ENCODE data around the gene PTH1R. TPM values are rescaled to one million over a fixed set of nuclear protein-coding genes. Genes with fewer than 3 reads are reported as not detected.
A peak's percentile ranks its signal among the peaks of the same experiment; 100 is the strongest.

PTH1R gene
- total RNA-seq, 1 donor from 2014 or later, result 36.4 TPM

DNA sequence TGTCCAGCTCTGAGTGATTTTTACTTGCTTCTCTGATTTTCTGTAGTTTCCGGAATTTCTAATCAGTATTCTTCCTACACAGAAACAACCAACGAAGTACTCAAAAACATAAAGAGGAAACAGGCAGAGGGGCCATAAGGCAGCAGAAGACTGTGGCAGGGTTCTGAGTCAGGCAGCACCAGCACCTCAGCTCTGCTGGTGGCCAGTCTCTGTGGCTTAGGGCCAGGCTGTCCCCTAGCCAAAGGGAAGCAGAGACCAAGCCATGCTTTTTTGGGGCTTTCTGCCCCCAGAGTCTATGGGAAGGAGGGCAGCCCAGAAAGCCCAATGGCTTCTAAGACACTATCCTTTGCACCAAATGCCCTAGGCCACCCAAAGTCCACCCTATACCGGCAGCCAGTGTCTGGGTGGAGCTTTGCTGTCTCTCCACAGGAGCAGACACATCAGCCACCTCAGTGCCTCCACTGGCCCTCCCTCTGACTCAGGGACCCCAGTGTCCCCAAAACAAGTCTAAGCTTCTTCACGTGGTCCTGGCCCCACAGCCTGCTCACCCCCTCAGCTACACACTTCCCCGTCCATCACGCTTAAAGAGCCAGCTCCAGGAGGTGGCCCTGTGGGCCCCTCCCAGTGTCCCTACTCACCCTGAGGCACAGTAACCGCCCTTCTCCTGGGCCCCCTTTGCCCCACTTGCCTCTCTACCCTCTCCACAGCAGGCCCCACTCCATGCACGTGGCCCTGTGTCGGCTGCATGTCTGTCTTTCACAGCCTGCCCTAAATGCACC lies 52.8 kb downstream of the PTH1R start:
- no peak for DNase-seq (ENCODE audit: low spot score in 2 of 2, unreplicated experiment in 2 of 2)
- H3K27me3 Mint-ChIP-seq (ENCODE audit: low read depth), result no peaks in the 10 kb centered on the region
- H3K27ac Mint-ChIP-seq, result peak overlapping the region; percentile 68
- peaks cover 34% of the 10 kb centered on the region for H3K4me1 Mint-ChIP-seq
- H3K9me3 Mint-ChIP-seq, result peaks cover 11% of the 10 kb centered on the region
- H3K4me3 Mint-ChIP-seq, result no peak overlapping the region
- peaks cover 13% of the 10 kb centered on the region for H3K36me3 Mint-ChIP-seq
- TF ChIP-seq, protein P1, sequence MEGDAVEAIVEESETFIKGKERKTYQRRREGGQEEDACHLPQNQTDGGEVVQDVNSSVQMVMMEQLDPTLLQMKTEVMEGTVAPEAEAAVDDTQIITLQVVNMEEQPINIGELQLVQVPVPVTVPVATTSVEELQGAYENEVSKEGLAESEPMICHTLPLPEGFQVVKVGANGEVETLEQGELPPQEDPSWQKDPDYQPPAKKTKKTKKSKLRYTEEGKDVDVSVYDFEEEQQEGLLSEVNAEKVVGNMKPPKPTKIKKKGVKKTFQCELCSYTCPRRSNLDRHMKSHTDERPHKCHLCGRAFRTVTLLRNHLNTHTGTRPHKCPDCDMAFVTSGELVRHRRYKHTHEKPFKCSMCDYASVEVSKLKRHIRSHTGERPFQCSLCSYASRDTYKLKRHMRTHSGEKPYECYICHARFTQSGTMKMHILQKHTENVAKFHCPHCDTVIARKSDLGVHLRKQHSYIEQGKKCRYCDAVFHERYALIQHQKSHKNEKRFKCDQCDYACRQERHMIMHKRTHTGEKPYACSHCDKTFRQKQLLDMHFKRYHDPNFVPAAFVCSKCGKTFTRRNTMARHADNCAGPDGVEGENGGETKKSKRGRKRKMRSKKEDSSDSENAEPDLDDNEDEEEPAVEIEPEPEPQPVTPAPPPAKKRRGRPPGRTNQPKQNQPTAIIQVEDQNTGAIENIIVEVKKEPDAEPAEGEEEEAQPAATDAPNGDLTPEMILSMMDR (IDR thresholded peaks at IDR 0.05; ENCODE audit: unreplicated experiment), result no peak

DNA sequence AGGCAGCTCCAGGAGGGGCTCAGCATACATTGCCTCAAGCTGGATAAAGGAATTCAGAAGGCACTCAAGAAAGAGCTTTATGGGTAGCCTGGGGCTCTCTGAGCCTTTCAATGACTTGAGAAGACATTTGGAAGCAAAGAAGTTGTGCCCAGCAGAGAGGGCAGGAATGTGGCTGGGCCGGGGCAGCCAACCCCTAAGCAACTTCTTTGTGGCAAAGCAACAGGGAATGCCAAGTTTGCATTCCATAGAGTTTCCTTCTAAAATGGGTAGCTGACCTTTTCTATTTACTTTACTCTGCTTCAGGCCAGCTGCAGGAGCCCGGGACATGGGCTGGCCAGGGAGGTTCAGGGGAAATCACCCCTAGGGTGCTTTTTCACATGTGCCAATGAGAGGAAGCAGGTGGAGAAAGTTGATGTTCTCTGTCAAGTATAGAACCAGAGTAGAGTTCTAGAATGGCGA lies 53.5 kb downstream of the PTH1R start:
- Mint-ChIP-seq H3K27me3 (ENCODE audit: low read depth) (no peaks in the 10 kb centered on the region), H3K4me1 (peaks cover 40% of the 10 kb centered on the region), H3K36me3 (peaks cover 13% of the 10 kb centered on the region), H3K9me3 (peaks cover 11% of the 10 kb centered on the region), H3K4me3 (no peak overlapping the region), H3K27ac (peak overlapping the region; percentile 68)
- TF ChIP-seq, protein P1 (IDR thresholded peaks at IDR 0.05; ENCODE audit: unreplicated experiment), result no peak
- no peak for DNase-seq (ENCODE audit: low spot score in 2 of 2, unreplicated experiment in 2 of 2)

DNA sequence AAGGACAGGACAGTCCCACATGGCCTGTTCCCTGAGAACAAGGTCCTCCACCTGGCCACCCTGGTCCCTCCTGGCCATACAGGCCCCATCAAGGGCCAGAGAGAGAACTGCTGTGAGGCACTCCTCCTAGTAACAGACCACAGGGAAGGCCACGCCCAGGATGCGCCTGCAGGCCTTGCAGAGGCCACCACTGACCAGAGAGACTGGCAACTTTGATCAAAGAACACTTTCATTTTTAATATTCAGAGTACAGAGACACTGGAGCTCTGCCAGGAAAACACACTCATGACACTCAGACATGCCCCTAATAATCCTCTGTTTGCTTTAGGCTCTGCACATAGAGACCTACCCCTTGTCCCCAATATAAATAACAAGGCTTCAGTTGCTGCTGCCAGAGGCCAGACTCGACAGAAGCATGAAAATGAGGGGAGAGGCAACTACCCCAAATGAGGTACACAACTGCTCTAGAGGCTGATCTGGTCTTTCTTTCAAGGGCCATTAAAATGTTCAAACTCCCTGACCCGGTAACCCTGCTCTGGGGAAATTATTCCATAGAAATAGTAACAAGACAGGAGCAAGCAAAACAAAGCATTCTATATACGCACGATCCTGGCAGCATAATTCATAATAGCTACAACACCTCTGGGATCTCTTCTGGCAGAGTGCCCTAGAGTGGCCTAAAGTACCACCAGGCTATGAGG lies 54.3 kb downstream of the PTH1R start:
- Mint-ChIP-seq H3K27me3 (ENCODE audit: low read depth) (no peaks in the 10 kb centered on the region), H3K4me1 (peaks cover 47% of the 10 kb centered on the region), H3K4me3 (no peak overlapping the region), H3K27ac (peak overlapping the region; percentile 68), H3K36me3 (peaks cover 13% of the 10 kb centered on the region), H3K9me3 (peaks cover 11% of the 10 kb centered on the region)
- no peak for DNase-seq (ENCODE audit: low spot score in 2 of 2, unreplicated experiment in 2 of 2)
- TF ChIP-seq, protein P1 (IDR thresholded peaks at IDR 0.05; ENCODE audit: unreplicated experiment), result no peak

DNA sequence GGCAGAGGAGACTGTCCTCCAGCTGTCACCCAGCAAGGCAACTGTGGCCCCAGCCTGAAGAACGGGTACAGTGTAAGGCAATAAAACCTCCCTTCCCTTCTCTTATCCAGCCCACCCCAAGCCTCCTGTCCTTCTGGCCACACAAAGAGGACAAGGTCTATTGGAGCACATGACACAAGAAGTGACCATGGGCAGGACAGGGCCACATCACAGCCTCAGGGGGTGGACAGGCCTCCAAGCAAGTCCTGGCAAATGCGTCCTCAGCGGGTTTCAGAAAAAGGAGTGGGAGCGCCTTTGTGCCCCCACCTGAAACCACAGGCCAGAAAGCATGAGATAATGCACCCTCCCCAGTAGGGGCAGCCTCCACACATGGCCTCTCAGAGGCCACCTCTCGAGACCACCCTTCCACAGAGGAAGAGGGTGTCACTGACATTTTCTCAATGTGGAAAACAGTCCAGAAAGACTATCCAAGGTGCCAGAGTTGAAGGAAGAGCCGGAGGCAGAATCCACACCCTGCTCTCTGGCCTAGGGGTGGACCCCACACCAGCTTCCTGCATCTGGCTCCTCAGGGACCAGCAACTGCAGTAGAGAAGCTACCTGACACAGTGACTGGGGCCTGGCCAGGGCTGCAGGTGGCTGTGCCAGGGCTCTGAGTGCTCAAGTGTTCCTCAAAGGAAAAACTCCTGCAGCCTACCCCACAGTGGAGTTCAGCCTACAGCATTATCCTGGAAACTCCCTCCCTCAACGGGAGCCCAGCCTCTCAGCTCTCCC lies 55.1 kb downstream of the PTH1R start:
- Mint-ChIP-seq H3K27me3 (ENCODE audit: low read depth) (no peaks in the 10 kb centered on the region), H3K4me1 (peaks cover 47% of the 10 kb centered on the region), H3K36me3 (peaks cover 13% of the 10 kb centered on the region)

DNA sequence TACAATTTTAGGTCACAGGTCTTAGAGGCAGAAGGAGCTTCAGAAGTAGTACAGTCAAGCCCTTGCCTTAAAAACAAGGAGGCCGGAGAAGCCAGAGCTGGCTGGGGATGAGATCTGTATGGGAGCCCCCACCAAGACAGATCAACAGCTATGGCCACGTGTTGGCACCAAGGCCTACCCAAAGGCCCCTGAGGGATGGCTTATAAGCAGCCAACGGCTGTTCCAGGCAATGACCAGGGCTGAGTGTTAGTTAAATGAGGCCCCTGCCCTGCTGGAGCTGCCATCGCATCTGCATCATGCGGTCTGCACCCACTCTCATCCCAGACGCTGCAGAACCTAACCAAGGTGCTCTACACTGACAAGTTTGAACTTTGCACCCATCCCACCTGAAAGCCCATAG lies 55.7 kb downstream of the PTH1R start:
- Mint-ChIP-seq H3K27ac (no peak overlapping the region), H3K9me3 (peaks cover 9% of the 10 kb centered on the region), H3K4me3 (no peak overlapping the region), H3K36me3 (peaks cover 14% of the 10 kb centered on the region), H3K4me1 (peaks cover 47% of the 10 kb centered on the region), H3K27me3 (ENCODE audit: low read depth) (no peaks in the 10 kb centered on the region)
- TF ChIP-seq, protein P1 (IDR thresholded peaks at IDR 0.05; ENCODE audit: unreplicated experiment), result no peak
- no peak for DNase-seq (ENCODE audit: low spot score in 2 of 2, unreplicated experiment in 2 of 2)

More for the DNA sequence above, 55.1 kb downstream of the PTH1R start:
- H3K4me3 Mint-ChIP-seq, result no peak overlapping the region
- TF ChIP-seq, protein P1 (IDR thresholded peaks at IDR 0.05; ENCODE audit: unreplicated experiment), result no peak
- peak overlapping the region; percentile 68 for H3K27ac Mint-ChIP-seq
- no peak for DNase-seq (ENCODE audit: low spot score in 2 of 2, unreplicated experiment in 2 of 2)
- H3K9me3 Mint-ChIP-seq, result peaks cover 11% of the 10 kb centered on the region

All from mesothelial cell of epicardium (in vitro differentiated cells).